NCI-H82 (cell line): ENCODE measurements around the gene PDF.

Experiments used
- DNase-seq: peaks from one replicate; lab custom pipeline; 2025; lab: John Stamatoyannopoulos, UW

PDF gene

DNA sequence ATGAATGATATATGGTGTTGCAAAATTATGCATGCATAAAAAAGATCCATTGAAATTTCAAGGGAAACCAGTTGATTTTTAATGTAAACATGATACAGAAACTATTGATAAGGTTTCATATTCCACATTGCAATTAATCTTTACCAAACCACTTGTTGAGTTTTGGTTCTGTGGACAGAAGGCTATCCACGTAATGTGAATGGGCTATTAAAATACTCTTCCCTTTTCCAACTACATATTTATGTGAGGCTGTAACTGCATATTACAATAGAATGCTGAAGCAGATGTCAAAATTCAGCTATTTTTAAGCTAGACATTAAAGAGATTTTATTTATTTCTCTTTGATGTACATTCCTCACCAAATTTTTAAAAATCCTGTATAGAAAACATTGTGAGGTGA, 53.0 kb downstream of the PDF start:
- no peak for DNase-seq
